Fibroblast of peridontal ligament (primary cell): ENCODE data around the gene OSBPL2.

Experiments used
- DNase-seq: peaks from one replicate; pipeline ENCODE4 v3.0.0-alpha.2; 2010; ENCODE audit errors: extremely low read depth

OSBPL2 gene

DNA sequence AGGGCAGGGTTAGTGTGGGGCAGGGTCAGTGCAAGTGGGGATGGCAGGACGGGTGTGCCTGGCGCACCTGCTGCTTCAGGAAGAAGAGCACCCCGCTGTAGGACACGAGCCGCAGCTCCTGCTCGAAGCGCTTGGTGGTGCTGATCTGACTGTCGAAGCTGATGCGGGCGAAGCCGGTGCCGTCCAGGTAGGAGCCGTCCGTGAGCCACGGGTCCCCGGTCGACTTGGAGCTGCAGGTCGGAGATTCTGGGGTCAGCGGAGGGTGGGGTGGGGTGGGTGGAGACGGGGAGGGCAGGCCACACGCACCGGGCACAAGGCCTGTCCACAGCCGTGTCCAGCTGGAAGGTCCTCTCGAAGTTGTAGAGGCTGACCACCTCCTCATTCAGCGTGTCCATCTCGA is 74.7 kb downstream of the OSBPL2 start:
- no peak for DNase-seq

DNA sequence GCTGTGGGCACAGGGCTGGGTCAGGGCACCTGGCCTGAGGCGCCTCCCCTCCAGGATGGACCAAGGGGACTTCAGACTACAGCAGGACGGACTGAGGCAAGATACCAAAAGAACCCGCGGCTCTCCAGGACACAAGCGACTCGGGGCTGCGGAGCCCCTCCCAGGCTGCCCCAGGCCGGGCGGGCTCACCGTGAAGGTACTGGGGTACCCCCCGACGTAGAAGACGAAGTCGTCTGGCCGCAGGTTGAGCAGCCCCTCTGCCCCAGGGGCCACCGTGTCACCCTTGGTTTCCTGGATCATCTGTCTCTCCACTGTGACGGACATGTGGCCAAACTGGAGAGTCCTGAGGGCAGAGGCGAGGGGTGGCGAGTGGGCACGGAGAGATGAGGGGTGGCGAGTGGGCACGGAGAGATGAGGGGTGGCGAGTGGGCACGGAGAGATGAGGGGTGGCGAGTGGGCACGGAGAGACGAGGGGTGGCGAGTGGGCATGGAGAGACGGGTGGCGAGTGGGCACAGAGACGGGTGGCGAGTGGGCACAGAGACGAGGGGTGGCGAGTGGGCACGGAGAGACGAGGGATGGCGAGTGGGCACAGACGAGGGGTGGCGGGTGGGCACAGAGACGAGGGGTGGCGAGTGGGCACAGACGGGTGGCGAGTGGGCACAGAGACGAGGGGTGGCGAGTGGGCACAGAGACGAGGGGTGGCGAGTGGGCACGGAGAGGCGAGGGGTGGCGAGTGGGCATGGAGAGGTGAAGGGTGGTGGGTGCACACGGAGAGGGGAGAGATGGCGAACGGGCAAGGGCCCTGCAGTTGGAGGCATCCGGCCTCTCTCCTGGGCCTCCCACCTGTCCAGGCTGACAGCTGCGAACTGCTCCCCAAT is 75.4 kb downstream of the OSBPL2 start:
- DNase-seq, result no peak

DNA sequence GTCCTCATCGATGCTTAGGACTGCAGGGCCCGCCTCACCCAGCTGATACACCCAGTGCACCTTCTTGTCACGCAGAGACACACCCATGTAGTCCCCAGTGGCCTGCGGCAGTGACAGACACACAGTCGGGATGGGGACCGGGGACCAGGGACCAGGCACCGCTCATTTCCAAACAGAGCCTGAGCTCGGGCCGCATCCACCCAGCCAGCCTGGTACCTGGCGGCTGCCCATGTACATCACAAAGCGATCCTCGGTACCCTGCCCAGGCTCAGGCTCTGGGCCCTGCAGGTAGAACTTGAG is 76.0 kb downstream of the OSBPL2 start:
- DNase-seq, result no peak

DNA sequence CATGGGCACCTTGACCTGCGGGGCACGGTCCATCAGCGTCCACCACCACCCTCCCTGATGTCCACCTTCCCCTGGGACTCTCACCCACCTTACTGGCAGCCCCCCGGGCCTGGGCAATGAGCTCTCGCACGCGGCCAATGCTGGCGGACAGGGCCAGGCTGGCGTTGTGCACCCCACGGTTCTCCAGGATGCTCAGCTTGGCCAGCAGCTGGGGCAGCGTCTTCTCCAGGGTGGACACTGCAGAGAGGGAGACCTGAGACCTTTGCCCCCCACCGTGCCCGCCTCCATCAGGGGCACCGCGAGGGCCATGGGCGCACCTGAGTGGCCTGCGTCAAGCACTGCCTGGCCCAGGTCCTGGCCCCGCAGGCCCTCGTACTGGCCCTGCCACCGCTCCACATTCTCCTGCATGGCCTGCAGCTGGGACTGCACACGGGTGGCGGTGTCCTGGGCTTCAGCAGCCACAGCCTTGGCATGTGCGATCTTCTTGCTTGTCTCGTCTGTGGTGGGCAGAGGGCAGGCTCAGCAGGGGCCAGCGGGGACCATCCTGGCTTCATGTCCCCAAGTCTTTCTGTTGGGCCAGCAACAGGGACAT is 76.5 kb downstream of the OSBPL2 start:
- DNase-seq, result no peak

DNA sequence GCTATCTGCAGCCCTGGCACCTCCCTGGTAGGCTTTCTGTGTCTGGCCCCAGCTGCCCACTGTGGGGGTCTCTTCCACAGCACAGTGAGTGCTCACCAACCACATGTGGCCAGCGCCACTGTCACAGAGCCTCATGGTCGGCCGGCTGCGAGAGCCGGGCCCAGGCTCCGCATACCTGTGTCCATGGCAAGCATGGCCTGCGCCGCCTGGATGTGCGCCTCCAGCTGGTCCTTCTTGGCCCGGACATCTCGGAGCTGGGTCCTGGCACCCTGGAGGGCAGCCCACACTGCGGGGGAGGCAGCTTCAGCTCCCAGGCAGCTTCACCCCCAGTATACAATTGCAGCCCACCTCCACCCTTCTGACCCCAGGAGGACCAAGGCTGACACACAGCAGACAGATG is 77.5 kb downstream of the OSBPL2 start:
- DNase-seq, result no peak

GRCh38 chr20:62316331-62317166 is 78.2 kb downstream of the OSBPL2 start:
- DNase-seq, result no peak

GRCh38 chr20:62317167-62317655 is 78.9 kb downstream of the OSBPL2 start:
- no peak for DNase-seq

DNA sequence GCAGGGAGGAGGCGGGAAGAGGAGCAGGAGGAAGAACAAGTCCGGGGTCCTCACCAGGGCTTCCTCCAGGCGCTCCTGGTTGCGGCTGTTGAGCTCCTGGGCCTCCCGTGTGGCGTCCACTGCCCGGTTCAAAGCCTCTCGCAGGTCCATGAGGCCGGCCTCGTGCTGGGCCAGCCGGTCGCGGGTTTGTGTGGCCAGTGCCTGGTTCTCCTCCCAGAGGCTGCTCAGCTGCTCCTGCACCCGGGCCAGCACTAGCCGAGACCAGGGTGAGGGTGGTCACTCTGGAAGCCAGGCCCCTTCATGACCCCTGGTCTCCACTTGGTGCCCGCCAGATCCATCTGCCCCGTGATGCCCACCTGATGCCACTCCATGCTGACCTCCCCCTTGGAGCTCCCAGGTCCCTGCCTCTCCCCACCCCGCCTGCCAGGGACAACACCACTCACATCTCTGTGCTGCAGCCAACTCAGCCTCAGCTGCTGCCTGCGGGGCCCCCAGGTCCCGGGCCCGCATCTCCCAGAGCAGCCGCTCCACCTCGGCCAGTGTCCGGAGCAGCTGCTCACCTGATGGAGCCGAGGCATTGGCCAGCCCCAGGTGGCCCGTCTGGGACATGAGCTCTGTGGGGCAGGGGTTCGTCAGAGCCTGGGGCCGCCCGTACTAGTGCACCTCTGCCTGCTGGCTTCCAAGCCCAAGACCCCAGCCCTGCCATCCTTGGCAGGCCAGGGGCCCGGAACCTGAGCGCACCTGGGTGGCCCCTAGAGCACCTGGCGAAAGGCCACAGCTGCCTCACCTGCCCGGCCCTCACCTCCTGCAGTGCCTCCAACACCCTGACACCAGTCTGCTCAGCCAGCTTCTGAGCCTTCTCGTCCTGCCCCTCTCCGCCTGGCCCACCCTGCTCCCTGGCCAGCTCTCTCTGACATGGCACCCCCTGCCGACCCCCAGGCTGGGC is 80.4 kb downstream of the OSBPL2 start:
- no peak for DNase-seq

DNA sequence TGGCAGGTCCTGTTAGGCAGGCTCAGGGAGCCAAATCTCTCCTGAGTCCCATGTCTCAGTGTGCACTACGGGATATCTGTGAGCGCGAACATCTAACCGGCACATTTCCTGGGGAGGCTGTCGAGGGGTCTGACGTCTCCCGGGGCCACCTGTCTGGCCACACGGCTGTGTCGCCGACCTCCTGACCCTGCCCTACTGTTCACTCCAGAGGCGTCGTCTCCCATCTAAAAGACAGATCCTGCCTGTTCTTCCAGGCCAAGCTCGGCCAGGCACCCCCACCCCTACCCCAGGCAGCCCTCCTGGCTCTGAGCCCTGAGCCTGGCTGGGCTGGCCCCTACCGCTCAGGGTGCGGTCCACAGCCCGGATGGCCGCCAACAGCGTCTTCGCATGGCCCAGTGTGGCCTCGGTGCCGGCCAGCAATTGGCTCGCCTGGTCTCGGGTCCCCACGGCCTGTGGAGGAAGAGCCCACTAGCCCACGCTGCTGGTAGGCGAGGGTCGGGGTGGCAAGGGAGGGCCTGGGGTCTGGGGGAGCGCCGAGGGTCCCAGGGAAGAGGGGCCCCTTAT is 81.1 kb downstream of the OSBPL2 start:
- no peak for DNase-seq

DNA sequence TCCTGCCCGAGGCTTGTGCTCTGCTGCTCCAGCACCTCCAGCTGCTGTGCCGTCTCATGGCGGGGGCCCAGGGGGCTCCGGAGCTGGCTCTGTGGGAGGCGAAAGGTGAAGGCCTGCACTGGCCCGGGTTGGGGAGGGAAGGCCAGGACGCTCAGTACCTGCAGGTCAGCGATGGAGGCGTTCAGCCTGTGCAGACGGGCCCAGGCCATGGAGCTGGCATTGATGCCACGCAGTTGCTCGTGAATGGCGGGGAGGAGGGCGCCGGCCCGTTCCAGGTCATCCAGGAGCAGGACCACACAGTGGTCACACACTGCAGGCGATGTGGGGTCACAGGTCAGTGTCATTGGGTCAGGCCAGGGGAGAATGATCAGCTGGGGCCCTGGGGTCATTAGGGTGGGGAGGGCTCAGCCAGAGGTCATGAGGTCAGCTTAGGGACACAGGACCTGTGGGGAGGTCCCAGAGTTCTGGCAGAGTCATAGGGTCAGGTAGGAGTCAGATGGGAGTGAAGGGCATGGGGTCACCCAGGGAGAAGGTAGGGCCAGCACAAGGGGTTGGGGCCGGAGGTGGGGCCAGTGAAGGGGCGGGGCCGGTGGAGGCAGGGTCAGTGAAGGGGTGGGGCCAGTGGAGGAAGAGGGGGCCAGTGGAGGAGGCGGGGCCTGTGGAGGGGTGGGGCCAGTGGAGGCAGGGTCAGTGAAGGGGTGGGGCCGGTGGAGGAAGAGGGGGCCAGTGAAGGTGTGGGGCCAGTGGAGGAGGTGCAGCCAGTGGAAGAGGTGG is 82.4 kb downstream of the OSBPL2 start:
- no peak for DNase-seq

DNA sequence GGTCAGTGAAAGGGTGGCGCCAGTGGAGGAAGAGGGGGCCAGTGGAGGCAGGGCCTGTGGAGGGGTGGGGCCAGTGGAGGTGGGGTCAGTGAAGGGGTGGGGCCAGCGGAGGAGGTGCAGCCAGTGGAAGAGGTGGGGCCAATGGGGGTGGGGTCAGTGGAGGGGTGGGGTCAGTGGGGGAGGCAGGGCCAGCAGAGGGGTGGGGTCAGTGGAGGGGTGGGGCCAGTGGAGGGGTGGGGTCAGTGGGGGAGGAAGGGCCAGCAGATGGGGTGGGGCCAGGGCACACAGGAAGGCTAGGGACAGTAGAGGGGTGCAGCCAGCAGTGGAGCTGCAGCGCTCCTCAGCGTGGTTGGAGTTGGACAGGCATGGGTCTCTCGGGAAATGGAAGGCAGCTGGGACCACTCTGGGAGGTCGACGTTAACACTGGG is 83.2 kb downstream of the OSBPL2 start:
- DNase-seq, result no peak

DNA sequence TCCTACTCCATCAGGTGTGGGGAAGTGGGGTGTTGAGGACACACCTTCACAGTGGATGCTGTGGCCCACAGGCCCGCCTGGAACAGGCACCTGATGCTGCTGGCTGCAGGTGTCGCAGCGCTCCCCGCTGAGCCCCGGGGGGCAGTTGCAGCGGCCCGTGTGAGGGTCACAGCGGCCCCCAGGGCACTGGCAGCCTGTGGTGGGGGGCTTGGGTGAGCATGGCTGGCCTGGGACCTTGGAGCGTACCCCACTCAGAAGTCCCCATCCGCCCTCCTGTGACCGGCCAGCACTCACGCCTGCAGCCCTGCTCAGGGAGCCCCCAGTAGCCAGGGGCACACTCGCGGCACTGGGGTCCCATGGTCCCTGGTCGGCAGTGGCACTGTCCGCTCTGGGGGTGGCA is 83.7 kb downstream of the OSBPL2 start:
- no peak for DNase-seq

DNA sequence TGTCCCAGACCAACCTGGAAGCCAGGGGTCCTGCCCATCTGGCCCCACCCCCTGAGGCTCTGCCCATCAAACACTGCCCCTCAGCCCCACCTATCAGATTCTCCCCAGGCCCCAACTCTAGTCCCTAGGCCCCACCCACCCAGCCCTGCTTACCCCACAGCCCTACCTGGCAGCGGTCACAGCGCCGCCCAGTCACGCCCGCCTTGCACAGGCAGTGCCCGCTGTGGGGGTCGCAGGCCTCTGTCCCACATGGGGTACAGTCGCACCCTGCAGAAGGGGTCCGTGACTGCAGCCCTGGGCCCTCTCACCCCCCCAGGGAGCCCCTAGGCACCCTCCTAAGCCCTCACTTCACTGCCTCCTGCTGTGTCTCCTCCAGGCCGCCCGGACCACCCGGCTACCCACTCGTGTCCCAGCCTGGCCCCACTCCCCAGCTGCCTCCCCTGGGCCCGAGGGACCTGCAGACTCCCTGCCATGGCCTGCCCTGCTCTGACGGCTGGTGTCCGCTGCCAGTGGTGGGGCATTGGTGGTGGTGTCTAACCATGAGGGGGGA is 84.2 kb downstream of the OSBPL2 start:
- DNase-seq, result no peak

DNA sequence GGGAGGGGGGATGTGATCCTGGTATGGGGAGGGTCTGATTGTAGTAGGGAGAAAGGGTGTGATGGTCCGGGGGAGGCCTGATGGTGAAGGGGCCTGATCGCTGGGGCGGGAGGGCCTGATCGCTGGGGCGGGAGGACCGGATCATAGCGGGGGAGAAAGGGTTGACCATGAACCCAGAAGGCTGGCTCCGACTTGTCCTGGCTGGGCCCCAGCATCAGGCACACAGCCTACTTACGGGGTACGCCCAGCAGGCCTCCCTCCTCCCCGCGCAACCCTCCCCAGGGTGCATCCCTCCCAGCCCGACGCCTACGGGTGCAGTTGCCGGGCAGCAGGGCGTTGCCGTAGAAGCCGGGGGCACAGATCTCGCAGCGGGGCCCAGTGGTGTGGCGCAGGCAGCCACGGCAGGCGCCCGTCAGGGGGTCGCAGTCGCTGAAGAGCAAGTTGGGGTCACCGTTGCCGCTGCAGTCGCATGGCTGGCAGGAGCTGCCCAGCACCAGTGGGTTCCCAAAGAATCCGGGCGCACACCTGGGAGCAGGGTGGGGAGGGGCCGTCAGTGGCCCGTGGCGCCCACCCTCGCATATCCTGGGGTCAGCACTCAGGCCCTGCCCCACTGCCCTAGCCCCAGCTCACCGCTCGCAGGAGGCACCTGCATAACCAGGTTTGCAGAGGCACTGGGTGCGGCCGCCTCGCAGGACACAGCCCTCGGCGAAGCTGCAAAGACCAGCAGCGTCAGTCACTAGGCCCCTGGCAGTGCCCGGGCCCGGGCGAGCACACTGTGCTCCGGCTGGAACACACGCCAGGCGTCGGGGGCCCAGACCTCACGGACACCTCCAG is 85.0 kb downstream of the OSBPL2 start:
- no peak for DNase-seq

DNA sequence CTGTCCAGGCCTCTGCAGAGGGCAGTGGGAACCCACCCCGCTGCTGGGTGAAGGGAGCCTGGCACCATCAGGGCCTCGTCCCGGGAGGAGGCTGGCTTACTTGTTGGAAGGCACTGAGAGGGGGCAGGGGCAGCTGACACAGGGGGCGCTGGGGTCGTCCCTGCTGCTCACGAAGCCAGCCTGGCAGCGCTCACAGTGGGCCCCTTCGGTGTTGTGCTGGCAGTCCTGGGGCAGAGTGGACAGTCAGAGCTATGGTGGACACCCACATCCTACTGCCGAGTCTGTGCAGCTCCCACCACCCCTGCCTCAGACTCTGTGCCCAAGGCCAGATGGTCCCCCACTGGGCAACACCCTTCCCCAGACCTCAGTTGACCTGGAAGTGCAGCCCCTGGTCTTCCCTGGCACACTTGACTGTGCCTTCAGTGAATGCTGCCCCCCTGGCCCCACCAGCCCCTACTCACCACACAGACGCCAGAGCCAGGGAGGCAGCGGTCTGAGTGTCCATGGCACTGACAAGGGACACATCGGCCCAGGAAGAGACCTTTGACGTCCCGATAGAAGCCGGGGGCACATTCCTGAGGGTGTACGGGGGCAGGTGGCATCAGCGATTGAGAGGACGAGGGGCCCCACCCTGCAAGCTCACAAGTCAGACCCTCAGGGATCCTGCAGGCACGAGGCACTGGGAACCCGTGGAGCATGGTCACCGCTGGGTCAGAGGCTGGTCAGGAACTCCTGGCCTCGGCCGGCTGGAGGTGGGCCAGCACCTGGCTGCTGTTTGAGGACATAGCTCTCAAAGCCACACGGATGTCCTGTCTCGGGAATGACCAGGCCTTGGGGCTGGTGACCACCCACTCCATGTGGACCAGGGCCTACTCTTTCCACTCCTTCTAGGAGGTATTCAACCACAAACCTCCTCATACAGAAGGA is 85.9 kb downstream of the OSBPL2 start:
- no peak for DNase-seq

DNA sequence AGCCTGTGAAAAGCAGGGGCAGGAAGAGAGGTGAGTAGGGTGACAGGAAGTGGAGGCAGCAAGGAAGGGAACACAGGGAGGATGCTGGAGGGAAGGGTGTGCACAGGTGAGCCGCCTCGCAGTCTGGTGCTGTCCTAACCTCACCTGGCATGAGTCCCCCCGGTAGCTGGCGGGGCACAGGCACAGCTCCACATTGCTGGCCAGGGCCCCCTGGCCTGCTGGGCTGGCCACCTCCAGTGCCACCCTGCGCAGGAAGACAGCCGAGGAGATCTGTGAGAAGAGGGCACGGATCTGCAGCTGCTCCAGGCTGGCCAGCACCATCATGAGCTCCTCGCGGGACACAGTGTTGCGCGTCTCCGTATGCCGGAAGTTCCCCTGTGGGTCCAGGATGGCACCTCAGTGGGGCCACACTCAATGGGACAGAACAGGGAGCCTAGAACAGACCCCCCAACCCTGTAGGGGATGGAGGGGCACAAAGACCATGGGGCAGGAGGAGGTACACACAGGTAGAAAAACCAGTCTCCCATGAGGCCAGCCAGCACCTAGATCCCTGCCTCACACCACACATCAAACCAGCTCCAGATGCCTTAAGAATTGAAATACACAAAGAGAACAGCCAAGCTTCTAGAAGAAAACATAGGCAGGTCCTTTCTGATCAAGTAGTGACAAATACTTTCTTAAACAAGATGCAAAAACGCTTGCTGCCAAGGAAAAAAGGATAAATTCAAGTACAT is 87.0 kb downstream of the OSBPL2 start:
- DNase-seq, result no peak

GRCh38 chr20:62326559-62326958 is 88.2 kb downstream of the OSBPL2 start:
- no peak for DNase-seq
